LNCaP clone FGC (cell line): ENCODE data around the gene RNF213.
"Not testable (repeated sequence)": the region's sequence is repeated elsewhere in the genome, so short reads cannot be mapped to it uniquely, and the experiment has no call there.

Source experiments
- DNase-seq: peaks from one replicate; pipeline ENCODE4 v3.0.0-alpha.2; 2011; ENCODE audit warnings: low read depth
- H3K4me3 ChIP-seq: 2 replicates; pipeline ENCODE4 v1.5.1; 2011; ENCODE audit warnings: mild to moderate bottlenecking, low read depth, low read length, control low read depth
- TF ChIP-seq, protein P1 (sequence below): IDR thresholded peaks from 2 replicates; pipeline ENCODE4 v1.5.1; 2012; ENCODE audit warnings: mild to moderate bottlenecking; ENCODE audit not compliant: control insufficient read depth, insufficient read depth; ENCODE audit errors: extremely low read depth

RNF213 gene

DNA sequence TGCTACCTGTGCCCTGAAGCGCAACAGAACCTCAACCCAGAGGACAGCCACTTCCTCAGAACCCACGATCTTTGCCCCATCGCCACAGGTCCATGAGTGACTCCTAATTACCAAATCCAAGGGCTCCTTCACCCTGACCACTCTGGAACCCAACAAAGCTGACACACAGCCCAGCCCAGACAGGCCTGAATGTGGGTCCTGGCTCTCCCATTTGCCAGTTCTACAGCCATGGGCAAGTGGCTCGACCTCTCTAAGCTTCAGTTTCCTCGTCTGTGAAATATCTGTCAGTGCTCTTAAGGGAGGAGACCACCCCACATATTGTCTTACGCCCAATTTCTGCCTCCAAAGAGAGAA, 136.4 kb downstream of the RNF213 start:
- TF ChIP-seq, protein P1, sequence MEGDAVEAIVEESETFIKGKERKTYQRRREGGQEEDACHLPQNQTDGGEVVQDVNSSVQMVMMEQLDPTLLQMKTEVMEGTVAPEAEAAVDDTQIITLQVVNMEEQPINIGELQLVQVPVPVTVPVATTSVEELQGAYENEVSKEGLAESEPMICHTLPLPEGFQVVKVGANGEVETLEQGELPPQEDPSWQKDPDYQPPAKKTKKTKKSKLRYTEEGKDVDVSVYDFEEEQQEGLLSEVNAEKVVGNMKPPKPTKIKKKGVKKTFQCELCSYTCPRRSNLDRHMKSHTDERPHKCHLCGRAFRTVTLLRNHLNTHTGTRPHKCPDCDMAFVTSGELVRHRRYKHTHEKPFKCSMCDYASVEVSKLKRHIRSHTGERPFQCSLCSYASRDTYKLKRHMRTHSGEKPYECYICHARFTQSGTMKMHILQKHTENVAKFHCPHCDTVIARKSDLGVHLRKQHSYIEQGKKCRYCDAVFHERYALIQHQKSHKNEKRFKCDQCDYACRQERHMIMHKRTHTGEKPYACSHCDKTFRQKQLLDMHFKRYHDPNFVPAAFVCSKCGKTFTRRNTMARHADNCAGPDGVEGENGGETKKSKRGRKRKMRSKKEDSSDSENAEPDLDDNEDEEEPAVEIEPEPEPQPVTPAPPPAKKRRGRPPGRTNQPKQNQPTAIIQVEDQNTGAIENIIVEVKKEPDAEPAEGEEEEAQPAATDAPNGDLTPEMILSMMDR: no peak
- no peak overlapping the region for H3K4me3 ChIP-seq
- DNase-seq: no peak

- H3K4me3 ChIP-seq: no peak overlapping the region
- TF ChIP-seq, protein P1: no peak
- DNase-seq: no peak
Measured at GRCh38 chr17:80397686-80398085, 137.0 kb downstream of the RNF213 start.

- H3K4me3 ChIP-seq, DNase-seq: not testable (repeated sequence)
Measured at GRCh38 chr17:80401086-80401485, 140.4 kb downstream of the RNF213 start.

DNA sequence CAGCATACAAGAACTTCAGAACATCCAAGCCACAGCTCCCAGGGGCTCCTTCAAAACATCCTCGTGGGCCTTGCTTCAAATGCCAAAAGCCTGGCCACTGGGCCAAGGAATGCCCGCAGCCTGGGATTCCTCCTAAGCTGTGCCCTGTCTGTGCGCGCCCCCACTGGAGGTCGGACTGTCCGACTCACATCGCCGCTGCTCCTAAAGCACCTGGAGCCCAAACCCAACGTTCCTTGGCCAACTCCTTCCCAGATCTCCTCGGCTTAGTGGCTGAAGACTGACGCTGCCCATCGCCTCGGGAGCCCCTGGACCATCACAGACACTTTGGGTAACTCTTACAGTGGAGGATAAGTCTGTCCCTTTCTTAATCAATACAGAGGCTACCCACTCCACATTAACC, 141.4 kb downstream of the RNF213 start:
- not testable (repeated sequence) for DNase-seq

GRCh38 chr17:80402959-80403358, 142.3 kb downstream of the RNF213 start:
- no peak for DNase-seq
- H3K4me3 ChIP-seq: no peak overlapping the region
- TF ChIP-seq, protein P1: no peak

More for the DNA sequence above, 141.4 kb downstream of the RNF213 start:
- not testable (repeated sequence) for H3K4me3 ChIP-seq

DNA sequence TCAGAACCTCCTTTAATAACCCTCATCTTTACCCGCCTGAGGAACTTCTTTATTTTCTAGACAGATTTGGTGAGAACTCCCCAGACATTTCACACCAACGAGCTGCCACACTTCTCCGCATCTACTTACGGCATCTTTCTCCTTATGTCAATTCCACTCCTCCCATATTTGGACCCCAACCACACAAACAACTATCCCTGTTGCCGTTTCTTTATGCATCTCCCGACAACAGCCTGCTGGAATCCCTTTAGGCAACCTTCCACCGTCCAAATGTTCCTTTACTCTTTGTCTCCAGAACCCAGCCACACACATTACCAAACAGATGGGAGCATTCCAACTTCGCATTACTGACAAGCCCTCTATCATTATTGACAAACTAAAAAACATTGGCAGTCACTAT, 145.5 kb downstream of the RNF213 start:
- H3K4me3 ChIP-seq: no peak overlapping the region
- DNase-seq: no peak
- TF ChIP-seq, protein P1: no peak

DNA sequence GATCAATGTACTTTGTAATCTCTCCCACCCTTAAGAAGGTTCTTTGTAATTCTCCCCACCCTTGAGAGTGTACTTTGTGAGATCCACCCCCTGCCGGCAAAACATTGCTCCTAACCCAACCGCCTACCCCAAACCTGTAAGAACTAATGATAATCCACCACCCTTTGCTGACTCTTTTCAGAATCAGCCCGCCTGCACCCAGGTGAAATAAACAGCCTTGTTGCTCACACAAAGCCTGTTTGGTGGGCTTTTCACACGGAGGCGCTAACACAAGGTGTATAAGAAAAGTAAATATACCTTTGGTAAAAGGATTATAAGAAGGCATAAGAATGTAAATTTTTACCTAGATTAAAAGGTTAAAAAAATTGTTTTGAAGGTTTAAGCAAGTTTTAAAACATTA, 147.3 kb downstream of the RNF213 start:
- DNase-seq, H3K4me3 ChIP-seq: not testable (repeated sequence)

DNA sequence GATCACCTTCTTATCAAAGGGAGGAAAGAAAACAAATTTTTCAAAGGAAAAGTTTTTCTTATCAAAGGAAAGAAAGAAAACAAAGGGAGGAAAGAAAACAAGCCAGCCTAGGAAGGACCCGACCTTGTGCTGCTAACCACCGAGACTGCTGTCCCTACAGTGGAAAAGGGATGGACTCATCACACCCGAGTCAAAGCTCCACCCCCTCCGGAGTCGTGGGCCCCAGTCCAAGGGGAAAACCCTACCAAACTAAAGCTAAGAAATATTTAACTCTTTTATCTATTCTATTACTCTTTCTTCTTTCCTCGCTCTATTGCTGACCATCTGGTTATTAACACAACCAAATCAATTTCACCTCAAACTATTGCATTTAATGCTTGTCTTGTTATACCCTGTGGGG, 148.2 kb downstream of the RNF213 start:
- no peak for DNase-seq
- no peak overlapping the region for H3K4me3 ChIP-seq
- TF ChIP-seq, protein P1: no peak

- DNase-seq: no peak
- TF ChIP-seq, protein P1: no peak
- no peak overlapping the region for H3K4me3 ChIP-seq
Measured at GRCh38 chr17:80409626-80410025, 149.0 kb downstream of the RNF213 start.

DNA sequence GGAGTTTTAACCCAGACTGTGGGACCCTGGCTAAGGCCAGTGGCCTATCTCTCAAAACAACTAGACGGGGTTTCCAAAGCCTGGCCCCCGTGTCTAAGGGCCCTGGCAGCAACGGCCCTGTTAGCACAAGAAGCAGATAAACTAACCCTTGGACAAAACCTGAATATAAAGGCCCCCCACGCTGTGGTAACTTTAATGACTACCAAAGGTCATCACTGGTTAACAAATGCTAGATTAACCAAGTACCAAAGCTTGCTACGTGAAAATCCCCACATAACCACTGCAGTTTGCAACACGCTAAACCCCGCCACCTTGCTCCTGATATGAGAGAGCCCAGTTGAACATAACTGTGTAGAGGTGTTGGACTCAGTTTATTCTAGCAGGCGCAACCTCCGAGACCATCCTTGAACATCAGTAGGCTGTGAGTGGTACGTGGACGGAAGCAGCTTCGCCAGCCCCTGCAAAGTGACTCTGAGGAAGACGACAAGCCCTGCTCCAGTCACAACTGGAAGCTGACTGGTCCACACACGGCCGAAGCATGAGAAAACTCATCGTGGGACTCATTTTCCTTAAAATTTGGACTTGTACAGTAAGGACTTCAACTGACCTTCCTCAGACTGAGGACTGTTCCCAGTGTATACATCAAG, 149.9 kb downstream of the RNF213 start:
- not testable (repeated sequence) for H3K4me3 ChIP-seq, DNase-seq
